ENCODE data around the gene NKTR. TPM values are rescaled to one million over a fixed set of nuclear protein-coding genes. Genes with fewer than 3 reads are reported as not detected.

Gene NKTR
- polyA plus RNA-seq, 3 donors, result 2.6 to 78.5 (median 5.8) TPM

GRCh38 chr3:42557854-42558253, 42.6 kb upstream of the NKTR start:
- DNase-seq, result no peak
- Histone ChIP-seq H3K27ac (ENCODE audit: low read depth in 1 of 2, low read length in 2 of 2) (no peak overlapping the region), H3K79me2 (ENCODE audit: insufficient read depth, low read length) (no peaks in the 10 kb centered on the region), H3K4me1 (ENCODE audit: control insufficient read depth in 1 of 2, insufficient read depth in 2 of 2, low read length in 2 of 2) (no peaks in the 10 kb centered on the region), H3K4me2 (replicated peaks; ENCODE audit: extremely low read depth, low read length, poor library complexity, severe bottlenecking) (no peak overlapping the region), H3K9ac (ENCODE audit: insufficient read depth, low read length, poor library complexity, severe bottlenecking) (no peak overlapping the region), H4K20me1 (ENCODE audit: insufficient read depth, low read length) (no peaks in the 10 kb centered on the region), H3K9me3 (replicated peaks in 1 of 2; ENCODE audit: control insufficient read depth in 1 of 2, insufficient read depth in 1 of 2, low read length in 2 of 2) (no peaks in the 10 kb centered on the region), H3K36me3 (replicated peaks in 1 of 2; ENCODE audit: control insufficient read depth in 1 of 2, insufficient read depth in 2 of 2, low read length in 2 of 2) (peaks cover 77 to 96% of the 10 kb centered on the region in 2 donors), H3K4me3 (replicated peaks in 1 of 3; ENCODE audit: low read depth in 2 of 3, low read length in 3 of 3) (no peak overlapping the region), H3K27me3 (ENCODE audit: control insufficient read depth in 2 of 2, insufficient read depth in 2 of 2, low read length in 2 of 2) (no peaks in the 10 kb centered on the region), H2AFZ (ENCODE audit: insufficient read depth, low read depth, low read length, poor library complexity, severe bottlenecking) (no peak overlapping the region)
- Mint-ChIP-seq H3K9me3 (no peaks in the 10 kb centered on the region), H3K36me3 (peaks cover 71 to 90% of the 10 kb centered on the region in 2 donors), H3K27me3 (ENCODE audit: low read depth in 3 of 3) (peaks cover 0 to 2% (median 0%) of the 10 kb centered on the region in 3 donors), H3K4me3 (no peak overlapping the region), H3K4me1 (peaks cover 2% of the 10 kb centered on the region), H3K27ac (no peak overlapping the region)
- intact Hi-C loops (cut with micrococcal nuclease), result no loop called here
- TF ChIP-seq CTCF (IDR thresholded peaks at IDR 0.05), result no peak

GRCh38 chr3:42562047-42562907, 38.2 kb upstream of the NKTR start:
- Histone ChIP-seq H3K4me1 (ENCODE audit: control insufficient read depth in 1 of 2, insufficient read depth in 2 of 2, low read length in 2 of 2) (no peaks in the 10 kb centered on the region), H3K4me3 (replicated peaks in 1 of 3; ENCODE audit: low read depth in 2 of 3, low read length in 3 of 3) (no peak overlapping the region), H3K9ac (ENCODE audit: insufficient read depth, low read length, poor library complexity, severe bottlenecking) (no peak overlapping the region), H3K36me3 (replicated peaks in 1 of 2; ENCODE audit: control insufficient read depth in 1 of 2, insufficient read depth in 2 of 2, low read length in 2 of 2) (peaks cover 66 to 97% of the 10 kb centered on the region in 2 donors), H3K4me2 (replicated peaks; ENCODE audit: extremely low read depth, low read length, poor library complexity, severe bottlenecking) (no peak overlapping the region), H3K27ac (ENCODE audit: low read depth in 1 of 2, low read length in 2 of 2) (no peak overlapping the region), H4K20me1 (ENCODE audit: insufficient read depth, low read length) (no peaks in the 10 kb centered on the region), H2AFZ (ENCODE audit: insufficient read depth, low read depth, low read length, poor library complexity, severe bottlenecking) (no peak overlapping the region), H3K79me2 (ENCODE audit: insufficient read depth, low read length) (no peaks in the 10 kb centered on the region), H3K27me3 (ENCODE audit: control insufficient read depth in 2 of 2, insufficient read depth in 2 of 2, low read length in 2 of 2) (no peaks in the 10 kb centered on the region), H3K9me3 (replicated peaks in 1 of 2; ENCODE audit: control insufficient read depth in 1 of 2, insufficient read depth in 1 of 2, low read length in 2 of 2) (no peaks in the 10 kb centered on the region)
- Mint-ChIP-seq H3K36me3 (peaks cover 72 to 90% of the 10 kb centered on the region in 2 donors), H3K4me1 (peaks cover 2% of the 10 kb centered on the region), H3K27me3 (ENCODE audit: low read depth in 3 of 3) (peaks cover 0 to 2% (median 0%) of the 10 kb centered on the region in 3 donors), H3K9me3 (no peaks in the 10 kb centered on the region), H3K27ac (peak overlapping the region in 1 of 7 donors; percentile 47), H3K4me3 (no peak overlapping the region)
- intact Hi-C loops (cut with micrococcal nuclease), result no loop called here
- 75% methylated on average over 1 of the region's 3 CpGs for WGBS (ENCODE audit: insufficient coverage)
- no peak for TF ChIP-seq CTCF (IDR thresholded peaks at IDR 0.05)
- no peak for DNase-seq
